PC-3 (cell line): ENCODE results near the gene HOXB13. TPM values are rescaled to one million over a fixed set of nuclear protein-coding genes. Genes with fewer than 3 reads are reported as not detected.

Experiments
- ATAC-seq: fragments of 200-7000 bp; cut with Tn5 transposase; 2 replicates; pipeline ENCODE4 v1.9.1; 2020; ENCODE audit warnings: mild to moderate bottlenecking, moderate library complexity
- BruUV-seq: library from RNA; stranded (reverse); fragments of 400-500 nt; replicated peaks from 2 replicates; lab custom pipeline; 2021; lab: Mats Ljungman, UMichigan
- CTCF ChIA-PET: fragments of 300-600 bp; sonication (Branson Sonifier 250); formaldehyde crosslinking; loops from one replicate; lab custom pipeline; 2022; ENCODE audit warnings: antibody characterized with exemption; lab: Charles Lee
- POLR2A ChIA-PET: fragments of 300-600 bp; sonication (Branson Sonifier 250); formaldehyde crosslinking; loops from one replicate; lab custom pipeline; 2022; ENCODE audit warnings: antibody characterized with exemption; ENCODE audit not compliant: unreplicated experiment; lab: Charles Lee
- DNase-seq: peaks from one replicate; pipeline ENCODE4 v3.0.0-alpha.2; 2015
- H2AFZ ChIP-seq: fragments of 300-600 bp; sonication (generic); 2 replicates; pipeline ENCODE4 v1.6.0; 2016; ENCODE audit warnings: antibody characterized with exemption, low read length
- H3F3A ChIP-seq: fragments of 300-600 bp; sonication (generic); one replicate; pipeline ENCODE4 v1.6.0; 2017; ENCODE audit warnings: antibody characterized with exemption, low read length, control low read depth, mild to moderate bottlenecking; ENCODE audit not compliant: unreplicated experiment
- H3K27ac ChIP-seq: fragments of 300-600 bp; sonication (generic); 2 replicates; pipeline ENCODE4 v1.5.1; 2016; ENCODE audit warnings: mild to moderate bottlenecking, low read length
- H3K27me3 ChIP-seq: fragments of 300-600 bp; sonication (generic); 2 replicates; pipeline ENCODE4 v1.6.1; 2016; ENCODE audit warnings: low read length, mixed read lengths
- H3K36me3 ChIP-seq: fragments of 300-600 bp; sonication (generic); 2 replicates; pipeline ENCODE4 v1.6.1; 2016; ENCODE audit warnings: low read depth, mixed run types, low read length, mixed read lengths
- H3K4me1 ChIP-seq: fragments of 300-600 bp; sonication (generic); 2 replicates; pipeline ENCODE4 v1.5.1; 2016; ENCODE audit warnings: low read length; ENCODE audit not compliant: insufficient read depth
- H3K4me2 ChIP-seq: fragments of 300-600 bp; sonication (generic); 2 replicates; pipeline ENCODE4 v1.6.0; 2016; ENCODE audit warnings: low read length
- H3K4me3 ChIP-seq: fragments of 300-600 bp; sonication (generic); 2 replicates; pipeline ENCODE4 v1.5.1; 2016; ENCODE audit warnings: mild to moderate bottlenecking, low read length, mixed read lengths
- H3K79me2 ChIP-seq: fragments of 300-600 bp; sonication (generic); 2 replicates; pipeline ENCODE4 v1.6.1; 2017; ENCODE audit warnings: low read length, mixed read lengths
- H3K9ac ChIP-seq: fragments of 300-600 bp; sonication (generic); 2 replicates; pipeline ENCODE4 v1.6.0; 2016; ENCODE audit warnings: mild to moderate bottlenecking, low read length
- H3K9me2 ChIP-seq: fragments of 300-600 bp; sonication (generic); replicated peaks from 2 replicates; pipeline ENCODE4 v1.6.1; 2016; ENCODE audit warnings: mixed run types, low read length, mixed read lengths
- H3K9me3 ChIP-seq: fragments of 300-600 bp; sonication (generic); 2 replicates; pipeline ENCODE4 v1.6.1; 2016; ENCODE audit warnings: low read length, mixed read lengths
- H4K20me1 ChIP-seq: fragments of 300-600 bp; sonication (generic); 2 replicates; pipeline ENCODE4 v1.6.1; 2016; ENCODE audit warnings: low read length, mixed read lengths
- CTCF ChIP-seq: fragments of 300-600 bp; sonication (generic); conservative IDR thresholded peaks from 2 replicates; pipeline ENCODE4 v1.5.1; 2017; ENCODE audit warnings: antibody characterized with exemption, low read depth, mild to moderate bottlenecking, low read length
- EZH2 ChIP-seq: fragments of 300-600 bp; sonication (generic); IDR thresholded peaks from one replicate; pipeline ENCODE4 v1.6.1; 2017; ENCODE audit warnings: antibody characterized with exemption, mild to moderate bottlenecking, low read length; ENCODE audit not compliant: unreplicated experiment
- EZH2phosphoT487 ChIP-seq: fragments of 300-600 bp; sonication (generic); IDR thresholded peaks from 2 replicates; pipeline ENCODE4 v1.6.1; 2018; ENCODE audit warnings: mild to moderate bottlenecking, antibody characterized with exemption, low read length, borderline replicate concordance
- intact Hi-C: fragments of 100-400 bp; cut with micrococcal nuclease; formaldehyde crosslinking; loops from 2 replicates; pipeline ENCODE4 v1.9.0; 2023
- total RNA-seq: library from RNA; depleted of rRNA; stranded (reverse); fragments of >200 nt; gene quantifications from 2 replicates; pipeline ENCODE4 v1.2.3, GENCODE V29; 2014

The HOXB13 gene
- total RNA-seq, 1 experiment from 2014 or later: 80.8 TPM

GRCh38 chr17:48767263-48767774 lies 38.8 kb upstream of the HOXB13 start:
- ATAC-seq (peak; percentile 79), DNase-seq (peak; percentile 37)
- ChIA-PET POLR2A (no interaction called here), CTCF (interaction anchor here (0.6 to 1.3 kb wide), 4 partner anchors 21 to 112 kb away, joined by 3 to 7 read pairs (median 5); no protein-coding TSS in a partner anchor)
- TF ChIP-seq EZH2 (no peak), CTCF (no peak; the same call in 1 of the 2 replicates), EZH2phosphoT487 (no peak)
- Histone ChIP-seq H3K9me2 (no peaks in the 10 kb centered on the region), H2AFZ (no peak overlapping the region), H3K27me3 (no peaks in the 10 kb centered on the region), H3F3A (no peaks in the 10 kb centered on the region), H4K20me1 (no peaks in the 10 kb centered on the region), H3K27ac (no peak overlapping the region), H3K4me3 (no peak overlapping the region), H3K9me3 (no peaks in the 10 kb centered on the region), H3K4me2 (no peak overlapping the region), H3K4me1 (no peaks in the 10 kb centered on the region), H3K36me3 (no peaks in the 10 kb centered on the region), H3K9ac (no peak overlapping the region), H3K79me2 (no peaks in the 10 kb centered on the region)
- BruUV-seq: no TSS peak
- intact Hi-C loops: no loop called here

GRCh38 chr17:48761114-48761513 lies 32.6 kb upstream of the HOXB13 start:
- CTCF ChIA-PET: no interaction called here
- Histone ChIP-seq H3K4me3 (no peak overlapping the region), H3K36me3 (no peaks in the 10 kb centered on the region), H3K4me1 (peaks cover 35% of the 10 kb centered on the region), H3F3A (no peaks in the 10 kb centered on the region), H3K79me2 (no peaks in the 10 kb centered on the region), H3K27me3 (no peaks in the 10 kb centered on the region), H3K4me2 (no peak overlapping the region), H4K20me1 (no peaks in the 10 kb centered on the region), H3K27ac (no peak overlapping the region), H3K9me2 (no peaks in the 10 kb centered on the region), H3K9ac (no peak overlapping the region), H2AFZ (no peak overlapping the region), H3K9me3 (no peaks in the 10 kb centered on the region)
- ATAC-seq: no peak
- intact Hi-C loops: loop anchor here (2.0 kb wide), 1 partner anchor 30 kb away; no protein-coding TSS in a partner anchor
- TF ChIP-seq CTCF (no peak), EZH2 (no peak), EZH2phosphoT487 (no peak)
- no peak for DNase-seq
- POLR2A ChIA-PET: interaction anchor here (0.6 kb wide), 2 partner anchors 33 to 37 kb away, joined by 3 to 4 read pairs; partner anchors contain the start of gene HOXB13
- no TSS peak for BruUV-seq

GRCh38 chr17:48760411-48760810 lies 31.9 kb upstream of the HOXB13 start:
- BruUV-seq: no TSS peak
- H3K79me2 ChIP-seq: no peaks in the 10 kb centered on the region
- no peak overlapping the region for H3K27ac ChIP-seq
- ATAC-seq: peak; percentile 53
- no peaks in the 10 kb centered on the region for H3K36me3 ChIP-seq
- H3K4me3 ChIP-seq: no peak overlapping the region
- intact Hi-C loops: loop anchor here (2.0 kb wide), 1 partner anchor 30 kb away; no protein-coding TSS in a partner anchor
- no peaks in the 10 kb centered on the region for H4K20me1 ChIP-seq
- no peaks in the 10 kb centered on the region for H3K27me3 ChIP-seq
- DNase-seq: peak; percentile 35
- 0 out of 2 replicates have a peak overlapping the region, but pooled peaks have one; percentile 1 for H2AFZ ChIP-seq
- TF ChIP-seq CTCF (no peak), EZH2phosphoT487 (no peak), EZH2 (no peak)
- no peak overlapping the region for H3K4me2 ChIP-seq
- H3K4me1 ChIP-seq: peaks cover 35% of the 10 kb centered on the region
- H3K9me2 ChIP-seq: no peaks in the 10 kb centered on the region
- H3K9me3 ChIP-seq: no peaks in the 10 kb centered on the region
- no peaks in the 10 kb centered on the region for H3F3A ChIP-seq
- POLR2A ChIA-PET: no interaction called here
- CTCF ChIA-PET: no interaction called here
- H3K9ac ChIP-seq: no peak overlapping the region
